HG03342 (cell line): ENCODE results near the gene IFT25.

Experiments
- ATAC-seq: cut with Tn5 transposase; IDR thresholded peaks from one replicate; pipeline ENCODE4 v1.9.1; 2021; ENCODE audit warnings: mild to moderate bottlenecking, moderate library complexity; ENCODE audit not compliant: unreplicated experiment

IFT25 gene

DNA sequence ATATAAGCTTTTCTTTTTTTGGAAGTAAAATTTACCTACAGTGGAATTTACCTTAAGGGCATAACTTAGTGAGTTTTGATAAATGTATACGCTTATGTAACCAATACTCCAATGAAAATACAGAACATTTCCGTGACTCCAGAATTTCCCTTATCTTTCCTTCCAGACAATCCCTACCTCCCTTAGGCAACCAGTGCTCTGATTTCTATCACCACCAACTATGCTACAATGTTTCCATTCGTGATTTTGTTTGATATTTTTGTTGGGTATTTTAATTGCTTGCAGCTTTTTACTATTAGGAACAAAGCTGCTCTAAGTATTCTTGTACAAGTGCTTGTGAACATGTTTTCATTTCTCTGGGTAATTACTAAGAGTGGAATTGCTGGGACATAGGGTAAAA, 14.6 kb downstream of the IFT25 start:
- ATAC-seq: no peak

DNA sequence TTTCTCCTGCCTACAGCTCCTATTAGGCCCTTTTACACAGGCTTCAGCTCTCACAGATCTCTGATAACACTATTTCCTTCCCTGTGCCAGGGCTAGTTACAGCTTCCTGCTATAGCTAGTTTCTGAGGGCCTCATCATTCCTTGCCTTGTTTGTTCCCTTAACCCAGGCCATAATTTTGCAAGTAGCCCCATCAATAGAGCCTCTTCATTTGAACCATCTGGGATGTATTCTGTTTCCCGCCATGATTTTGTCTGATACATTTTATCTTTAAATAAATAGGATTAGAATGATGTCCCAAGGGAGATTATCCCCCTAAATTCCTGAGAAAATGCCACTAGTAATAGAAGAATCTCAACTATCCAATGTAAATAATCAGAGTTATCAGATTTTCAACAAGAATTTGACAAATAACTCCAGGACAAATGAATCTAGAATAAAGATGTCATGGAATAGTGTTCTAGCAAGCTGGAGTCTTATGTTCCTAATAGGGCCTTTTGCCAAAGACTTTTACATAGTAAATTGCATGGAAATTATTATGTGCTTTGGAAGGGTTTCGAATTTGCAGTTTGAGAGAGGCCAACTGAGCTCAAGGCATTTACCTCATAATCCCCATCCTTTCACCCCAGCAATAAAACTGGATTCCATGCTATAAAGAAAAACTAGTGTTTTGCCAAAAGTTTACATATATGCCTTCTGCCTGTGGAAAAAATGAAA, 16.1 kb downstream of the IFT25 start:
- no peak for ATAC-seq

DNA sequence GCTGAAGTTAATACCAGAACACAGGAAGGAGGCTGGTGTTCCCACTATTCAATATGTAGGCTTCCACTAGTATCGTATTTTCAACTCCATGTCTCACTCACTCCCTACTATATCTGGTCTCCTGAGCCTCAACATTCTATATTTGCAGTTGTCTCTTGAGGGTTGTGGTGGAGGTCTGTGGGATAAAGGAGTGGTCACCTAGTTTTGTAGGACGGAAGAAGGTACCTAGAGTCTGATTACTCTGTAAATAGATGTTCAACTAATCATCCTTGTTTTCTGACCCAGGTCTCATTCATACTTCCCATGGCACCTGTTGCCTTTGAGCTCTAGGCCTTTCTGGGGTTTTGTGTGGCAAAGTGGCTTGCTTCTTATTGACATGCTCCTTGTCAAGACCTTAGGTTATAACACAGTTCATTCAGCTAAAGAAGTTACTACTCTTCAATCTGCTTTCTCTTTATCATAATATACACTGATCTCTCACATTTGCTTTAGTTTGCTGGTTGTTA, 18.1 kb downstream of the IFT25 start:
- ATAC-seq: no peak

DNA sequence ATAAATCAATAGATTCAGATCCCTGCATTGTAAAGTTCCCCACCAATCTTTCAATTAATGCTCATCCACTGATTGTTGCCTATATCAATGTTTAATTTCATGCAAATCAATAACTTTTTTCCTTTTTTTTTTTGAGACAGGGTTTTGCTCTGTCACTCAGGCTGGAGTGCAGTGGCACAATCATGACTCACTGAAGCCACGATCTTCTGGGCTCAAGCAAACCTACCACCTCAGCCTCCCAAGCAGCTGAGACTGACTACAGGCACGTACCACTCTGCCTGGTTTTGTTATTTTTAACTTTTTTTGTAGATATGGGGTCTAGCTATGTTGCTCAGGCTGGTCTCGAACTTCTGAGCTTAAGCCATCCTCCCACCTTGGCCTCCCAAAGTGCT, 25.8 kb downstream of the IFT25 start:
- ATAC-seq: no peak

DNA sequence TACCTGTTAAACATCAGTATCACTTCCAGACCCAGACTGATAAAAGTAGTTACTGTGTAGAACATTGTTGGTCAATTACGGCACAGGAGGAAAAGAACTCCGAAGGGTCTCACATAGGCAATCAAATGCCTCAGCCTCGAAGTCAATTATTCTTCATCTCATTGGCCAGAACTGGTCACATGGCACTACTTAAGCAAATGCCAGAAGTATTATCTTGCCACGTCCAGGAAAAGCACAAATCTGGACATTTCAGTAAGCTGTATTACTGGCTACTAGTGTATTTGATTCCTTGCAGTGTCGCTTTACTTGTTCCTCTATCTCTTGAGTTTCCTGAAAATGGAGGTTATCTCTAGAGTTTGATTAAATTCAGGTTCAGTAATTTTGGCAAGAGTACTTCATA, 27.2 kb downstream of the IFT25 start:
- no peak for ATAC-seq

DNA sequence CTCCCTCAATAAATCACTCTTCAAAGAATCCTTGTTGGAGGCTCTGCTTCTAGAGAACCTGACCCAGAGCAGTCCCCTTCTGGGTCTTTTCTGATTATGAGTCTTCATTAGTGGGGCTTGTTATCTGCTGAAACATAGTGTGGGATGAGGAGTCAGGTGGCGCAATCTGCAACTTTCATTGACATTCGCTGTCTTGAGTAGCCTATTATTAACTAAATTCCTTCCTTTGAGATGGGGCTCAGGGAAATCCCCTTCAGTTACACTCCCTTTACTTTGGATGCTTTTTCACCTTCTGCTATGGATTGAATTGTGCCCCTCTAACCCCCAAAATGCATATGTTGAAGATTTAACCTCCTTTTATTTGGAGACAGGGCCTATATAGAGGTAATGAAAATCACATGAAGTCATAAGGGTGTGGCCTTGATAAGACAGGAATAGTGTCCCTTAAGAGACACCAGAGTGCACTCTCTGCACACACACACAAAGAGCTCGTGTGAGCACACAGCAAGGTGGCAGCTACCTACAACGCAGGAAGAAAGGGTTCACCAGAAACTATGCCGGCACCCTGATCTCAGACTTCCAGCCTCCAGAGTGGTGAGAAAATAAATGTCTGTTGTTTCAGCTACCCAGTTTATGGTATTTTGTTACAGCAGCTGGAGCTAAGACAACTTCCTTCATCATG, 32.0 kb downstream of the IFT25 start:
- no peak for ATAC-seq

DNA sequence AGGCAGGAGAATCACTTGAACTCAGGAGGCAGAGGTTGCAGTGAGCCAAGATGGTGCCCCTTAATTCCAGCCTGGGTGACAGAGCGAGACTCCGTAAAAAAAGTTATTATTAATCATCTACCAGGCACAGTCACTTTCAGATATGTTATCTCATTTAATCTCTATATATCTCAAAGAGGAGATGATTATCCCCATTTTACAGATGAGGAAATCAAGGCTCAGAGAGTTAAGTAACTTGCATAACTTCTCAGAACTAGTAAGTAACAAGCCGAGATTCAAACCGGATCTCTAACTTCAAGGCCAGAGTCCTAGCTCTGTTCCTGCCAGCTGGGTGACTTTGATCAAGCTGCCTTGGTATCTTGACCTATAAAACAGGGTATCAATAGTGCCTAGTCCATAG, 34.1 kb downstream of the IFT25 start:
- no peak for ATAC-seq

DNA sequence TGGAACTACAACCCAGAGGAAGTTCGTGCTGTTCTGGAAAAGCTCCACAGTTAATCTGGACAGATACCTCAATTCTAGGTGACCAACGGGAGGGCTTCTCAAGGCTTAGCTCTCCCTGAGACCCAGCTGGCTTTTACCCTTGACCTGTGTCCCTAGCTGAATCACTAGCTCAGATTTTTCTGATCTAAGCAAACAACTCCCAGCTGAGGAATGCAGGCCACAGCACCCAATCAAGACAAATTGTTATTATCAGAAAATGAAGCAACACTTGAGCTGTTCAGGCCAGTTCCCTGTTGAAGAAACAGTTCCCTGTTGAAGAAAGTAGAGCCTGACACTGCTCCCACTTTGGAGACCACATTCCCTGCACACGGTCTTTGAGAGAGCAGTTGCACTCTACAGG, 35.6 kb downstream of the IFT25 start:
- ATAC-seq: no peak

DNA sequence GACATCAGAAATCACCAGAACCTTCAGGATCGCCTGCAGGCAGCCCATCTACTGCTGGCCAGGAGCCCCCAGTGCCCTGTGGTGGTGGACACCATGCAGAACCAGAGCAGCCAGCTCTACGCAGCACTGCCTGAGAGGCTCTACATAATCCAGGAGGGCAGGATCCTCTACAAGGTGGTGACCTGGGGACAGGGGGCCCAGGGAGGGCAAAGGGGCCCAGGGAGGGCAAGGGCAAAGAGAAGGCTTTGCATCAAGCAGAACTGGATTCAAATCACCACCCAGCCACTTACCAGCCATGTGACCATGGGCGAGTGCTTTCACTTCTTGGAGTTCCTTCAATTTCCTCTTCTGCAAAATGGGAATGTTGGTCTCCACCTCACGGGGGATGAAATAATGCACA, 39.4 kb downstream of the IFT25 start:
- ATAC-seq: no peak

DNA sequence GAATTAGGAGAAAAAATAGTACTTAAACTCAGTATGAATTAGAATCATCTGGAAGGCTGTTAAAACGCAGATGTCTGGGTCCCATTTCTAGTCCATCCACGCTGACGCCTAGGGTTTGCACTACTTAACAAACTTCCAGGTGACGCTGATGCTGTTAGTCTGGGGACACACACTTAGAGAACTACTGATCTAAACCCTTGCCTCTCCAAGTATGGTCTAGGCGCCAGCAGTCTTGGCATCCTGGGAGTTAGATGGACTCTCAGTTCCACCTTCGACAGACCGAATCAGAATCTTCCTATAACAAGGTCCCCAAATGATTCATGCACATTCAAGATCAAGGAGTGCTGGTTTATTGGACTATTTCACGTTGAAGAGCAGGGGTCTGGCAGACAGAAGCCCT, 40.0 kb downstream of the IFT25 start:
- ATAC-seq: no peak

DNA sequence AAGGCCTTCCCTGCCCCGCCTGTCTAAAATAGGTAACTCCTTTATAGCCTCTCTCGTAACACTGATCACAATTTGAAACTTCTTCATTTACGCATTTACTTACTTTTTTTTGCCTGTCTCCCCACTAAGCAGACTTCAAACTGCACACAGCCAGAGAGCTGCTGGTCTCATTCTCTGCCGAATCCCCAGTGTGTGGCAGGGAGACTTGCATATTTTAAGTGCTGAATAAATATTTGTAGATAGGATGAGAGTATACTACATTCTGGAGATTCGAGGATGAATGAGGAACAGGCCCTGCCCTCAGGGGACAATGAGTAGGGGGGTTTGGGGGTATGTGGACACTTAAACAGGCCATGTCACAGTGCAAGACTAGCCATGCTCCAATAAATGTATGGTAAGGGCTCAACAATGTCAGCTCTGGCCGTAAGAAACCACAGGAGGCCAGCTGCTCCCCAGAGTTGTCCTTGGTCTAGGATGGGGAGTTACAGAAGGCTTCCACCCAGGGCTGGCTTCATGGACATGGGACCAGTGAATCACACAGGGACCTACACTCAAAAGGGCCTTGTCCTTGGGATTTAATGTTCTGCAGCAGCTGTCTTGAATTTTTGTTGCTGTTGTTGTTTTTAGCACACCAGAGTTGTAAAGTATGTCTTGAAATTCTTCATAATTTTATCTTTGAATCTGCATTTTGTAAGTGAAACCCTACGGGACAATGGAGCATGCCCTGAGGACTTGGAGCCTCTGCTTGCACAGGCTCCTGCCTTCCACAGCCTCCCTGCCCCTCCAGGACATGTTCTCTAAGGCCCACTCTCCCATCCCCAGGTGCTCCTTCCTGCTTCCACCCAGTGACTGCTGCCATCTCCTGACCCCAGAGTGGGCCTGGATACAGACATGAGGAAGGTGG, 43.0 kb downstream of the IFT25 start:
- ATAC-seq: no peak

DNA sequence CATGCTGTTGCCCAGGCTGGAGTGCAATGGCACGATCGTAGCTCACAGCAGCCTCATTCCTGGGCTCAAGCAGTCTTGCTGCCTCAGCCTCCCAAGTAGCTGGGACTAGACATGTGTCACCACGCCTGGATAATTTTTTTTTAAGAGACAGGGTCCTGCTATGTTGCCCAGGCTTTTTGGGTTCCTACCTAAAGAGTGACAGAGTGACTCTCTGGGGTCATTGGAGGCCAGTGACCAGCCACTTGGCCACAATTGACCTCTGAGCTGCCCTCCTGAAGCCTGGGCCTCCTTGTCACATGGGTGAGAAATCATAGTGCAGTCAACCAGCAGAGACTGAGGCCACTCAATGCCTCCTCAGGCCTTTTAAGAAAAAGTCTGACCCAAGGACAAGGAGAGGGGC, 45.8 kb downstream of the IFT25 start:
- no peak for ATAC-seq

DNA sequence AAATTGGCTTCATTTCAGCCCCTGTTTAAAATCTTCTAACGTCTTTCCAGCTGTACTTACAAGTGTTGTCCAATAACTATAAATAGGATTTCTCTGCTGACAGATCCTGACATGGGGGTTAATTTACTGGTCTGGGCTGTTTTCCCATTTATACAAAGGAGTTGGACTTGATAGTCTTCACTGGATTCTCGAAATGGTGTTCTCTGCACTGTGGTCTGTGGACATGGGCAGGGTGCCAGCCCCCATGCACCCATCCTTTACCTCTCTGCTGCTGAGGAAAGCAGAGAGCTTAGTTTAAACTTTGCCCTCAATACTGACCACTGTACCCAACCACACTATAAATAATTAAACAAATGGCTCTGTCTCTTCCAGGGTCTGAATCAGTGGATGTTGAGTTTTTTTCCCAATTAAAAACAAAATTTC, 46.3 kb downstream of the IFT25 start:
- no peak for ATAC-seq

DNA sequence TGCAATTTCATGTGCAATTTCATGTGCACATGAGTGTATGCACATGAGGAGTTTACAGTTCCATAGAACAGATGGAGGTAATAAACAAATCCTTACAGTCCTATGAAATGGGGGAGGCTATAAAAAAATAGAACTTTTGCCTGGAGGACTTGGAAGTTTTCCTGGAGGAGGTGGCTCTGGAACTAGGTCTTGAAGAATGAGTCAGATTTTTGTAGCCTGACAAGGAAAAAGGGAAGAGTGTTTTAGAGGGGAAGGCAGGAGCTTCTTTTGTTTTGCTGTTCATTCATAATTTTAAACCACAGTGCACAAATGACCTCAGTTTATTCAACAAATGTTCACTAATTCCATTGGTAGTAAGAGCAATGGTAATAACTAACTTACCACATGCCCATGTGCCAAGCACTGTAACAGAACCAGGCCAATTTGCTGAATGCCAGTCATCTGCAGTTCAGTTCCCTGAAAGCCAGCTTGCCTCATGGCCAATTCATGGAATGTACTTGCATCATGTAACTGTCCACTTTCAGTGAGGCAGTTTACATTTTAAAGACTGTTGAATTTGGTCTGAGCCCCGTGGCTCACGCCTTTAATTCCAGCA, 48.8 kb downstream of the IFT25 start:
- ATAC-seq: no peak

DNA sequence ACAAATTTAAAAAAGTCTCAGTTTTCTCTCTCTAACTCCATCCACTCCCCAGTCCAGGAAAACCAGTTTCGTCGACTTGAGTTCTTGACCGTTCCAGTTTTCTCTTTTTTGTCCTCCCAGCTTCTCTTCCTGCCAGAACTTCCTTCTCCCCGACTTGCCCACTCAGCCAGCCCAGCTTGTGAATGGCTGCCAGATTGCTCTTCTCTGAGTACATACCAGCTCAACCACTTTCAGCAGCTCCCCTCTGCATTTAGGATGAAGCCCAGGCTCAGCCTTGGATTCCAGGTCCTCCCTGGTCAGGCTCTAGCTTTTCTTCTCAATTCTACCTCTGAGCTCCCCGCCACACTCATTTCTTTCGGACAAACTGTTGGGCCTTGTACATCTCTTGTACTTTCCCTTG, 50.1 kb downstream of the IFT25 start:
- no peak for ATAC-seq

DNA sequence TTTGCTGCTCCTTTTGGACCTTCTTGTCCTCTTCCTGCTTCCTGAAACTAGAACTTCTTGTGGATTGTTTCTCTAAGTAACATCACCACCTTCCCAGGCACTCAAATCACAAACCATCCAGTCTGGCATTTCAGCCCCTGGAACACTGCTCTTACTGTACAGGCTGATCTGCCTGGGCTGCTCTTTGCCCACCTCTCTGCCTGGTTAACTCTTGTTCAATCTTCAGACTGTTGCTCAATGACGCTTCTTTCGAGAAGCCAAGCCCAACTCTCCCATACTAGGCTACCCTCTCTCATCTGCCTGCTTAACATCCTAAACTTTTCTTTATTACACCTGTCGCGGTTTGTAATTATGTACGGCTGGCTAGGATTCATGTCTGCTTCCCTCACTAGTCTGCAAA, 50.9 kb downstream of the IFT25 start:
- no peak for ATAC-seq

DNA sequence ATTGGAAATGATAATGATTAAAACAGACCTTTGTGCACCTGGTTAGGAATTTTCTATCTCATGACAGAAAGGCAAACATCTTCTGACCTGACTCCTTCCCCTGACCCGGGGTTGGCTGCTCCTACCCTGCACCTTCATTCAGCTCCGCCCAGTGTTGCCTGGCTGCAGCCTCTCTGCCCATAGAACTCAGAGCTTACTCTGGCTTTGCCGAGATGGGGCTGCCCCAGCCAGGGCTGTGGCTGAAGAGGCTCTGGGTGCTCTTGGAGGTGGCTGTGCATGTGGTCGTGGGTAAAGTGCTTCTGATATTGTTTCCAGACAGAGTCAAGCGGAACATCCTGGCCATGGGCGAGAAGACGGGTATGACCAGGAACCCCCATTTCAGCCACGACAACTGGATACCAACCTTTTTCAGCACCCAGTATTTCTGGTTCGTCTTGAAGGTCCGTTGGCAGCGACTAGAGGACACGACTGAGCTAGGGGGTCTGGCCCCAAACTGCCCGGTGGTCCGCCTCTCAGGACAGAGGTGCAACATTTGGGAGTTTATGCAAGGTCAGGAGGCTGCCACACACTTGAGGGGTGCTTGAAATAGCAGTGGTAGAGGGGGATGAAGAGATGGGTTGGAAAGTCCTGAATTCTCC, 51.4 kb downstream of the IFT25 start, which contains the start of gene DIO1:
DIO1 (plus strand) TSS at position 189 of the 638 bp plus-strand sequence; CDS start at position 213, 24 bp downstream.
- no peak for ATAC-seq

DNA sequence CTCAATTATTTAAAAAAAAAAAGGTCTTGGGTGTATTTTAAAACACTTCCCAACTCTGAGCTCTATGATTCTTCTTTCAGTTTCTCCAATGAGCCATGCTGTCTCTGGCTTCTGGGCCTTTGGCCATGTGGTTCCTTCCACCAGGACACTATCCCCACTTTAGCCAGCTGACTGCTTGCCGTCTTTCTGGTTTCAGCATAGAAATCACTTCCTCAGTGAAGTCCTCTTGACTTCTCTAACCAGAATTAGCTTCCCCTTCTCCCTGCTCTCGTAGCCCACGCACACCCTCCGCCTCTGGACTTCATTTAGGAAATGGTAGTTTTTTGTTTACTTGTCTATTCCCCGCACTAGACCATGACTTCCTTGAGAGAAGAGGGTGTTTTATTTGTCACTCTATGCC, 52.6 kb downstream of the IFT25 start:
- no peak for ATAC-seq

DNA sequence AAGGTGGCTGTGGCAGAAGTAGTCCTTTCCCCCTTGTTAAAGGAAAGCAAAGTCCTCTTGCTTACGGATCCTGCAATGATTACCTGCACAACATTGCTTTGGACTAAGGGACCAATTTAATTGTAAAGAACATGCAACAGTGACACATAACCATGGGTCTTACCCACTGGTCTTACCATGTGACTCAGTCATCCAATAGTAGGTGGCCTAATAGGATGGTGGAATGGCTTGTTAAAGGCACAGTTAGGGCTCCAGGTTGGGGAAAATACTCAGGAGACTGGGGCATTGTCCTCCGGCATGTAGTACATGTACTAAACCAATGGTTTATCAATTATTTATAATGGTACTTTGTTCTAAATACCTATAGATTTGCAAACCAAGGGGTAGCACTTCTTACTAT, 53.8 kb downstream of the IFT25 start:
- ATAC-seq: no peak

DNA sequence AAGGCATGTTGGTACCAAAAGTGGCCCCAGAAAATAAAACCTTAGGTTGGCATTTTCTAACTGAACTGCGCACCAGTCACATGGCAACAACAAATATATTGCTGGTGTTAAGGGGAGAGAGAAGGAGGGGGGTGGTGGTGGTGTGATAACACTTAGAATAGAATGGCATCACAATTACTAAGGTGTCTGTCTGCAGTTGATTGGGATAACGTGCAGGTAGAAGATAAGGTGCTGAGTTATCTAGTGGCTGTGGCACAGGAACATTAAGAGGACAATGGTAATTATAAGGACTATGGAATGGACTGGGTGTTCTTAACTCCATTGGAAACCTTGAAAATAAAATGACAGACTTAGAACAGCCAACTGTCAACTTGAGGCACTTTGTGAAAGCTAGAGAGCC, 54.5 kb downstream of the IFT25 start:
- no peak for ATAC-seq

DNA sequence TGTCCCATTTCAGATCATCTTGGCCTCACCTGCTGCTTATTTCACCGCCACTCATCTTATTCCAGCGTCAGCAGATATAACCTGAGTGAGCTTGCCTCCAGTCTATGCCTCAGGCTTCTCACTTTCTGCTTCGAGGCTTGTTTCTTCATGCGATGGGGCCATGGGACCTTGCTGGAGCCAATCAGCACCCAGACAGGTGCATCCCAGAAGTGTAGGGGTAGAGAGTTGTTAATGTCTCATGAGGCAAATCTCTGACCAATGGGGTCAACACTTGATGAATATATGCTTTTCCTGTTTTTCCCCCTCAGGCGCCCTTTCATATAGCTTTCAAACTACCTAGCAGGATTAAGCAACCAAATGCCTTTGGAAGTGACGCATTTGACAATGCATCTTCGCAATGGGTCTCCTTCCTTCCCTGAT, 55.0 kb downstream of the IFT25 start:
- ATAC-seq: no peak
